ENCODE results near the gene PGS1.
"Not testable (repeated sequence)": the region's sequence is repeated elsewhere in the genome, so short reads cannot be mapped to it uniquely, and the experiment has no call there.

Gene PGS1

DNA sequence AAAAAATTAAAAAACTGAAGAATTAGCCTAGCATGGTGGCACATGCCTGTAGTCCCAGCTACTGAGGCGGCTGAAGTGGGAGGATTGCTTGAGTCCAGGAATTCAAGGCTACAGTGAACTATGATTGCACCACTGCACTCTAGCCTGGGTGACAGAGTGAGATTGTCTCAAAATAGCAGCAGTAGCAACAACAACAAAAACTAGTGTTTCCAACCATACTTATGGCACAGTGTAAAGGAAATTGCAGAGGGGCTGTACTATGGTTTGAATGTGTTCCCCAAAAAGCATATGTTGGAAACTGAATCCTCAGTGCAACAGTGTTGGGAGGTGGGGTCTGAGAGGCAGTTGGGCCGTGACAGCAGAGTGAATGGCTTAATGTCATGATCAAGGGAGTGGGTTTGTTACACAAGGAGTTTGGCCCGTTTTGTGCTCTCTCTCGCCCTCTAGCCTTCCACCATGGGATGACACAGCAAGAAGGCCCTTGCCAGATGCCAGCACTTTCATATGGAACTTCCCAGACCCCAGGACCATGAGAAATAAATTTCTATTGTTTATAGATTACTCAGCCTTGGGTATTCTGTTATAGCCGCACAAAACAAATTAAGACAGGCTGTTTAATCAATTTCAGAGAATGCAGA lies 70.0 kb downstream of the PGS1 start:
- no peak for DNase-seq (ENCODE audit: low read depth)

DNA sequence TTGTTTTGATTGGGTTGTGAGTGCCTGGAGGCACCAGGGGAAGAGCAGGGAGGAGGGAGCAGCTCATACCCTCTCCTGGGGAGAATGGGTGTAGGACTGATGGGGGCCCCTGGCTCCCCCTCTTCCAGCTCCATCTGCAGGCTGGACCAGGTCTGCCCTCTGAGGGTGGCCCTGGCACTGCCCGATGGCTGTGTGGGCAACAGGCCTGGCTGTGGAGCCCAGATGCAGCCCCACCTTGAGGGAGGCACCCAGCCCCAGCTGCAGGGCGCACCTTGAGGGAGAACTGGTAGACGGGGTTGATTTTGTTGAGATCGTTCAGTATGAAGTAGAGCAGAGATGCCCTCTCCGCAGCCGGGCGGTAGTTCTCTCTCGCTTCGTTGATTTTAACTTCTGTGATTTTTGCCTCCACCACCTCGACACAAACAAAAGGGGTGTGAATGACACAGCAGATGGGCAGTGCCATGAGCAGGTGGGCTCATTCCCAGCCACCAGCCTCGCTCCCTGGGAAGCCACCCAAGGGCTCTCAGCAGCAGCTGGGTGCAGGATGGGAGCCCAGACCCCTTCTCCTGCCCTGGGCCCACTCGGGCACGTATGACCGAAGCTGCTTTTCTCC lies 71.6 kb downstream of the PGS1 start:
- DNase-seq (ENCODE audit: low read depth): no peak

DNA sequence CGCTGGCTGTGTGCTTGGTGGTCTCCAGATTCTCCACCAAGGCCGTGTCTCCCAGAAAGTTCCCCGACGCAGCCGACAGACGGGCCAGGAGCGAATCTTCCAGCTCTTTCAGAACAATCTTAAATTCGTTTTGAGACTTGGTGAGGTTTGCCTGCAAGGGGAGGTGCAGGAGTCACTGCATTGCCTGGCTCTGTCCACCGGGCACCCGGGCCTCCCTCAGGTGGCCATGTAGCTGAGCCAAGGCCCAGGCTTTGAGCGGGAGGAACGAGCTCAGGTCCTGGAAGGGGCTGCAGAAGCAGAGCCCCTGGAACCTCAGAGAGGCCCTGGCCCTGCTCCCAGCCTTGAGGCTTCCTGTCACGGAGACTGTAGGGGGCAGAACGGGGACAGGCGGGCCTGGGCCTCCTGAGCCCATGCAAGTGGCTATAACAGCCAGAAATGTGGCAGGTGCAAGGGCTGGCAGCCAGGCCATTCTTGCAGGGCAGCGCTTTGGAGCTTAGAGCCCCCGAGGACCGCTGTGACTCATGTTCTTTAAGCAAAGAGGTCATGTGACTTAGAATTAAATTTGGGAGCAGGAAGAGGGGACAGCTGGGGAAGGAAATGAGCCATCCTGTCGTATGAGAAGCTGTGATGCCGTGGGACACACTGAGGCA lies 72.4 kb downstream of the PGS1 start:
- DNase-seq (ENCODE audit: low read depth): no peak

DNA sequence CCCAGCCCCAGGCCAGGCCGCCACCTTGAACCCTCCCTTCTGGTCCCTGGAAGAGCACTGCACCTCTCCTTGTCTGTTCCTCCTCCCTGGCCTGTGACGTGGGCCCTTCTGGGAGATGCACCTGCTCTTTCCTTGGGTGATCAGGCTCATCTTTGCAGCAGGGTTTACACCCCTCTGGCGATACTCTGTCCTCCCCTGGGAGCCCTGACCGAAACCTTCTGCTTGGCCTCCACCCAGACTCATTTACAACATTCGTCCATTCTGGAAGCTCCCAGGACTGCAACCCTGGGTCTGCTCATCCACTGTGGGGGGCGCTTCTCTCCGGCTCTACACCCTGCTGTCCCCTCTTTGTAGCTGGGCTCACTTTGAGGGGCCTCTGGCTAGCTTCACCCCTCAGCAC lies 73.3 kb downstream of the PGS1 start:
- no peak for DNase-seq (ENCODE audit: low read depth)

GRCh38 chr17:78454346-78454745 lies 75.9 kb downstream of the PGS1 start:
- no peak for DNase-seq (ENCODE audit: low read depth)

DNA sequence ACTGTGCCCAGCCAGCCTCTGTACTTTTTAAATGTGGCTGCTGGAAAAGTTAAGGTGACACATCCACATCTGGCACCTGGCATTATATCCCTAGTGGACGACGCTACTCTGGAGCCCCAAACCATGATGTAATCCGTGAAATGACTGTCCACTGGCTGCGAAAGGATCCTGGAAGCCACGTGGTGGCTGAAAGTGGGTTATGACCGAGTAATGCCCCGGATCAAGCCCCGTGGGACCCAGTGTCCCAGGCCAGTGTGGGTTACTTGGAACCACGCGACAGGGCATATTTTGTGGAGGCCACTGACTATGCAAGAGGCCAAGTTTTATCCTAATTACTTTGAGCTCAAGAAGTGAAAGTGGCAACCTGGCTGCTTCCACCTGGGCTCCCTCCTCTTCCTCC lies 79.6 kb downstream of the PGS1 start:
- no peak for DNase-seq (ENCODE audit: low read depth)

GRCh38 chr17:78458736-78459335 lies 80.4 kb downstream of the PGS1 start:
- no peak for DNase-seq (ENCODE audit: low read depth)

- no peak for DNase-seq (ENCODE audit: low read depth)
Observed at GRCh38 chr17:78459696-78460095, 81.2 kb downstream of the PGS1 start.

DNA sequence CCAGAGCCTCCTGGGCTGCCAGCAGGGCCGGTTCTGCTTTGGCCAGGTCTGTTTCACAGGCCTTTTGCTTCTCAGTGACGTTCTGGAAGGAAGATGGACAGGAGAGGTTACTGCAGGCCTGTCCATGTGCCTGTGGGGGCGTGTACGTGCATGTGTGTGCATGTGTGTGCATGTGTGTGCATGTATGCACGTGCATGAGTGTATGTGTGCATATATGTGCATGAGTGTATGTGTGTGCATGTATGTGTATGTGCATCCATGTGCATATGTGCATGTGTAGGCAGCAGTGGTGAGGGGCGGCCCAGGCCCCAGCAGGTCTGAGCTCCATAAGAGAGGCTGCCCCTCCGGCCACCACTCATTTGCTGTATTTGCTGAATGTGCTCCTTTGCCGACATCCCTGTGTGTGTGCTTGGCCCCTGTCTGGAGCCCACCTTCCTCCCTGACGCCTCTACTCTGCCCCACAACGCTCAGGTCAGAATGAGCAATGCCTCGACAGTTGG lies 81.8 kb downstream of the PGS1 start:
- no peak for DNase-seq (ENCODE audit: low read depth)

- no peak for DNase-seq (ENCODE audit: low read depth)
Observed at GRCh38 chr17:78460951-78461798, 82.7 kb downstream of the PGS1 start.

GRCh38 chr17:78461799-78462053 lies 83.3 kb downstream of the PGS1 start:
- DNase-seq (ENCODE audit: low read depth): no peak

DNA sequence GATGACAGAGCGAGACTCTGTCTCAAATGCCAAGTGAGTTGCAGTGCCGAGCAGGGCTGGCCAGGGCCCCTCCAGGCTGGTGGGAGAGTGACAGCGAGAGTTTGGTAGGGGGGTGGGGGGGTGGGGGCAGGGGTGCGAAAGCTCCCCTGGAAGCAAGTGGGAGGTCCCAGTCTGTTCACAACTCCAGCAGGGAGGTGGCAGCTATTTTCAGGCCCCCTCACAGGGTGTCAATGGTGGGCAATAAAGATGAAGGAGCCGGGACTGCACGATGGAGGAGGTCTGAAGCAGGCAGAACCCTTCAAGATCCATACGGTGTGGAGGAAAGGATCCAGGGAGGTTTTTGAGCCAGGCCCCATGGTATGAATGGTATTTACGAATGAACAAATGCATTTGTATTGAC lies 83.7 kb downstream of the PGS1 start:
- DNase-seq (ENCODE audit: low read depth): no peak

- not testable (repeated sequence) for DNase-seq (ENCODE audit: low read depth)
Observed at GRCh38 chr17:78466109-78466785, 87.8 kb downstream of the PGS1 start.

GRCh38 chr17:78466786-78467715 lies 88.6 kb downstream of the PGS1 start:
- no peak for DNase-seq (ENCODE audit: low read depth)

DNA sequence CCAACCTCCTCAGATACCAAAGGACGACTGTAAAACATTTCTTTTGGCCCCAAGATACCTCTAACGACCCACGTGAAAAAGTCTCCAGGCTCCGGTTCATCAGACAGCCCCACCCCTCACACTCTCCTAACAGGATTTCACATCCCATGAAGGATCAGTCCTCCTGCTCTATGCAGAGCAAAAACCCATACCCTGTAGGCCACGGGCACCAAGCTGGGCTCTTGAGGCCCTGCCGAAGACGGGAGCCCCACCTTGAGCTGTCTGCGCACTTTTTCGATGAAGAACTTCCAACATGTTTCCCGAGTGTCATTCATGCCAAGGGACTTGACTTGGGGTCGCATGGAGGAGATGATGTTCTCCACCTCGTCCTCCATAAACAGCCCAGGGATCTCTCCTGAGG lies 89.9 kb downstream of the PGS1 start:
- no peak for DNase-seq (ENCODE audit: low read depth)

- no peak for DNase-seq (ENCODE audit: low read depth)
Observed at GRCh38 chr17:78469443-78469842, 91.0 kb downstream of the PGS1 start.

DNA sequence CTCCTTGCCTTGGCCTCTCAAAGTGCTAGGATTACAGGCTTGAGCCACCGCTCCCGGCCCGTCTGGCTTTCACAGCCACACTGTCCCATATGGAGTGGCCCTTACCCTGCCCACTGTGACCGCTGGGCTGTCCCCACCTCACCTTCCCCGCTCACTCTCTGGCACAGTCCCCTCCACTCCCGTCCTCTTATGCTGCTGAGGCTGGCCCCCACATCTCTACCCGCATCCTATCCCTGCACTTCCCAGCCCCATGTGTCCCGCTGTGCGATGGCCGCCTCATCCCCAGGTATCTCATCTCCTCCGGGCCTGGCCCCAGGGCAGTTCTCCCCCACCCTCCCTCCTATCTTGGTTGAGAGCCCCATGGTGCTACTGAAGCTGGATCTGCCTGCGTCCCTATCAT lies 93.2 kb downstream of the PGS1 start:
- DNase-seq (ENCODE audit: low read depth): no peak

DNA sequence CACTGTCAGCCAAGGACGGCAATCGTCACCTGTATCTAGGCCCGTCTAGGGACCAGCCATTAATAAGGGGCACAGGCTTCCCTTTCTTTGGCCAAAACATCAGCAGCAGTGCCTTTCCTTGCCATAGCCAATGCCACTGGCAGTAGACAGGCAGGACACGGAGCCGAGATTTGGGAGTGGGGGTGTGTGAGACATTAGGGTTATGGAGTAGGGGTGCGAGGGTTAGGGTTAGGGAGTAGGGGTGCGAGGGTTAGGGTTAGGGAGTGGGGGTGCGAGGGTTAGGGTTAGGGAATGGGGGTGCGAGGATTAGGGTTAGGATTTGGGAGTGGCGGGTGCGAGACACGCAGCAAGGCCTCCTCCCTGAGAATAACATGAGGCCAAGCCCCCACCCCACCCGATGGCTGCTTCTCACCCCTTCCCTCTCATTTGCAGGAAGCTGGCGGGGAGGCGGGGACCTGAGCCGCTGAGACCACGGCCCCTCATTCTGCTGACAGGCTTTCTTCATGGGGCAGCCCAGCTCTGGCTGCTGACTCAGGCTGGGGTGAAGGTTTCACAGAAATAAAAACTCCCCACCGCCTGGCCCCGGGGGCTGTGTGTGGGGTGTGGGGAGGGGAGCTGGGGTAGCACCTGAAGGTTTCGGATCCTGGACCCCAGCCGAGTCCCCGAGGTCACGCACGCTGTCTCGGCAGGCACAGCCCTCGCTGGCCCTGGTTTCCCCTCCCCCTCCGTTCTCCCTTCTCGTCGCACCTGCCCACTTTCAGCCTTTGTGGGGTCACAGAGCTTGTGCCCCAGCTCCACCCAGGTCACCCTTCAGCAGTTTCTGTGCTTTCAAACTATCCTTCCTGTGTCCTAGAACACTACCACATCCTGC lies 93.8 kb downstream of the PGS1 start:
- DNase-seq (ENCODE audit: low read depth): no peak

DNA sequence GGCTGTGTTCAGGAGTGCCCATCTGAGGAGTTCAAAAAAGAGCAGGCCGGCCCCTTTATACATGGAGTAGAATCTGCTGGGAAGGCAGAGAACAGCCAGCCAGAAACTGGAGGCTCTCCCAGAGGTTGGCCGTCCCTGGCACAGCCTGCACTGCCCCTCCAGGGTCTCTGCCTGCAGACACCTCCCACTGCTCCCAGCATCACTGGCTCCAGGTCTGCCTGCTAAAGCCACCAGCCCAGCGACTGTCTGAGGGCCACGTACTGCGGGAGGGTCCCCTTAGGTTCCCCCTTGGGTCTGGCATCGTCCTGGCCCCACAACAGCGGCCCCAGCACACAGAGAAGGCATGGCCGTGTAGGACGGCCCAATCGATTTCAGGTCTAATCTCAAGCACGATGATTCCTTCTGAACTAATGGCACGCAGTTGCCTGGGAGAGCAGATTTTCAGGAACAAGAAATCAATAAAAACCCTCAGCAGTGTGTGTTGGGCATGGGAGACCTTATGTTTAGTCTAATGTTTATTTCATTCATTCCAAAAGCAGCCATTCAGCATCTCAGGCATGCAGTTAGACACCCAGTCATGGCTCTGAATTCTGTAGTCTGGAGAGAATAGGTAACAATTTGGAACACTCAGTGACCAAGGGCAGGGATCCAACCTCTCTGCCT lies 95.6 kb downstream of the PGS1 start:
- DNase-seq (ENCODE audit: low read depth): no peak
